ENCODE measurements around the gene CBLB.

GRCh38 chr3:105848821-105849220, 20.0 kb downstream of the CBLB start:
- TF ChIP-seq CTCF (IDR thresholded peaks at IDR 0.05) (no peak), RCOR1 (IDR thresholded peaks at IDR 0.05; ENCODE audit: low read depth, low read length) (no peak), PHF8 (IDR thresholded peaks at IDR 0.05; ENCODE audit: borderline replicate concordance, low read depth) (no peak), SREBF2 (IDR thresholded peaks at IDR 0.05) (no peak), POLR2A (IDR thresholded peaks at IDR 0.05; ENCODE audit: low read length) (no peak), MAFK (IDR thresholded peaks at IDR 0.05; ENCODE audit: partially characterized antibody) (peak; percentile 10), EP300 (IDR thresholded peaks at IDR 0.05) (no peak), RAD21 (conservative IDR thresholded peaks at IDR 0.05 in 1 of 2, IDR thresholded peaks at IDR 0.05 in 1 of 2) (no peak), MYC (IDR thresholded peaks at IDR 0.05; ENCODE audit: borderline replicate concordance, low read length) (no peak), FOSL2 (IDR thresholded peaks at IDR 0.05) (no peak), FOSL2 (CRISPR knock-in tag; IDR thresholded peaks at IDR 0.05) (no peak), NPAS2 (CRISPR knock-in tag; IDR thresholded peaks at IDR 0.05; ENCODE audit: borderline replicate concordance) (no peak), REST (IDR thresholded peaks at IDR 0.05) (no peak), ELK1 (IDR thresholded peaks at IDR 0.05; ENCODE audit: low read depth, low read length) (no peak)

Data from A549 (cell line).